Medulla oblongata (tissue), 1 donor: Measurements from ENCODE around the gene MDM2.
A peak's percentile ranks its signal among the peaks of the same experiment; 100 is the strongest.
"Not testable (repeated sequence)": the region's sequence is repeated elsewhere in the genome, so short reads cannot be mapped to it uniquely, and the experiment has no call there.

Experiments used
- DNase-seq: peaks from one replicate; pipeline ENCODE4 v3.0.0-alpha.2; 2015; ENCODE audit errors: extremely low spot score

Gene MDM2

GRCh38 chr12:68805592-68806120 lies 2.3 kb upstream of the MDM2 start:
- DNase-seq, result no peak

DNA sequence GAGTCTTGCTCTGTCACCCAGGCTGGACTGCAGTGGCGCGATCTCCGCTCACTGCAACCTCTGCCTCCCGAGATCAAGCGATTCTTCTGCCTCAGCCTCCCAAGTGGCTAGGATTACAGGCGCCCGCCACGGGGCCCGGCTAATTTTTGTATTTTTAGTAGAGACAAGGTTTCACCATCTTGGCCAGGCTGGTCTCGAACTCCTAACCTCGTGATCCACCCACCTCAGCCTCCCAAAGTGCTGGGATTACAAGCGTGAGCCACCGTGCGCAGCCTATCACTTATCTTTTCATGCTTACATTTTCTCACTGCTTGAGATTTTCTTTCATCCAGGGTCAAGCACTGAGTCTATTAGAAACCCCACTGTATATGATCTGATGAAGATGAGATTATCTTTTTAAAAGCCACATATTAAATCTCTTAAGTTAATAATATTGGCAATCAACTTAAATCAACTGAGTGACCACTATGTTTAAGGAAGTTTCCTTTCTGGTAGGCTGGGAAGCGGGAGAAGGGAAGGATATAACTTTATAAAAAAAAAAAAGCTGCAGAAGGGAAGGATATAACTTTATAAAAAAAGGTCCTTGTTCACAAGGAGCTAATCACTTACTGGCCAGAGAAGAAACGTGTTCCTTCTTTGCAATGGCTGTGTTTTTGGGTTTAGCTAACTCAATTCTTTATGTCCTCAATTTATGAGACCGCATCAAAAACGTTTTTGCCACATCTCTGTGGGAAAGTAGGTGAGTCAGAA lies 1.3 kb upstream of the MDM2 start:
- no peak for DNase-seq

- not testable (repeated sequence) for DNase-seq
These were observed 752 bp upstream of the MDM2 start for GRCh38 chr12:68807274-68807575.

GRCh38 chr12:68808388-68809189 lies 612 bp downstream of the MDM2 start:
- DNase-seq, result peak; percentile 83

- no peak for DNase-seq
These were observed 1.4 kb downstream of the MDM2 start for GRCh38 chr12:68809190-68810026.

GRCh38 chr12:68810027-68810389 lies 2.0 kb downstream of the MDM2 start:
- not testable (repeated sequence) for DNase-seq

- DNase-seq, result not testable (repeated sequence)
These were observed 3.6 kb downstream of the MDM2 start for GRCh38 chr12:68811573-68811972.

GRCh38 chr12:68812553-68813241 lies 4.7 kb downstream of the MDM2 start:
- DNase-seq, result no peak

- no peak for DNase-seq
These were observed 5.2 kb downstream of the MDM2 start for GRCh38 chr12:68813242-68813593.

GRCh38 chr12:68814490-68815231 lies 6.7 kb downstream of the MDM2 start:
- DNase-seq, result no peak

DNA sequence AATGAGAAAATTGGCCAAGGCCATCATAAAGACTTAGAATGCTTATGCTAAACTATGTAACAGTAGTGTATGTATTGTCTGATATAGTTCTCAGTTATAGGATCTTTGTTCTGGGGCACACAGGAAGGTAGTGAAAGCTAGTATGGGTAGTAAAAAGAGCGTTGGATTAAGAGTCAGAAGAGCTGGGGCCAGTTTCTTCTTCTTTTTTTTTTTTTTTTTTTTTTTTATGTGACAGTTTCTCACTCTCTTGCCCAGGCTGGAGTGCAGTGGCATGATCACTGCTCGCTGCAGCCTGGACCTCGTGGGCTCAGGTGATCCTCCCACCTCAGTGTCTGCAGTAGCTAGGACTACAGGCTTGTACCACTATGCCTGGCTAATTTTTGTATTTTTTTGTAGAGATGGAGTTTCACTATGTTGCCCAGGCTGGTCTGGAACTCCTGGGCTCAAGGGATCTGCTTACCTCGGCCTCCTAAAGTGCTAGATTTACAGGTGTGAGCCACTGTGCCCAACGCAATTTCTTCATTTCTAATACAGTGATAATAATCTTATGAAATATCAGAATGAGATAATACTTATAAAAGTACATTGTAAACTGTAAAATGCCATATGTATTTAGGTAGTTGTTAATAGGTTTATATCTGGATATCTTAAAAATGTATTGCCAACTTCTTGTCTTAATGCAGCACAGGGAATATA lies 7.4 kb downstream of the MDM2 start:
- DNase-seq, result no peak

DNA sequence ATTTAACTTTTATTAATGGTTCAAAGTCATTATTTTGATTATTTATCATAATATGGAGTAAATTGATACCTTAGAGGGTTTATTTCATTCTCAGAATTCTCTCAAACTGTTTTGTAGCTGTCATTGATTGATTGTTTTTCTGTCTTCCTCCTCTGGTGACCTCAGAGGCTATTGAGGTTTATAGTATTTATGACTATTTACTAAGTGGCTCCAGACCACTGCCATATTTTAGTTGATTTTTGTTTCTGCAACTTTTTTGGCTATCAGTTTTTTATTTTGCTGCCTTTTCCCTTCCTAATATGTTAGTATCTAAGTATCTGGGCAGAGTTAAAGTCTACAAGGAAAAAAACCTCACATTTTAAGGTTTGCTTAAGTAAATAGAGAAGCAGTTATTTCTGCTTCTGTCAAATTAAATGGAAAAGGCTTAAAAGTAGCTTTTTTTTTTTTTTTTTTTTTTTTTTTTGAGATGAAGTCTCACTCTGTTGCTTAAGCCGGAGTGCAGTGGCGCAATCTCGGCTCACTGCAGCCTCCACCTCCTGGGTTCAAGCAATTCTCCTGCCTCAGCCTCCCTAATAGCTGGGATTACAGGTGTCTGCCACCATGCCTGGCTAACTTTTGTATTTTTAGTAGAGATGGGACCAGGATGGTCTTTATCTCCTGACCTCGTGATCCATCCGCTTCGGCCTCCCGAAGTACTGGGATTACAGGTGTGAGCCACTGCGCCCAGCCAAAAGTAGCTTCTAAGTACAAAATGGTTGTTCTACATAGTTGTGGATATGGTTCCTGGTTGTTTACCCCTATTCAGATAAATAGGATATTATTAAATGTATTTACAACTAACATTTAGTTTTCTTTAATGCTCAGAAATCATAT lies 8.2 kb downstream of the MDM2 start:
- no peak for DNase-seq

- not testable (repeated sequence) for DNase-seq
These were observed 11.5 kb downstream of the MDM2 start for GRCh38 chr12:68819481-68819880.

- DNase-seq, result no peak
These were observed 13.6 kb downstream of the MDM2 start for GRCh38 chr12:68821357-68822188.

DNA sequence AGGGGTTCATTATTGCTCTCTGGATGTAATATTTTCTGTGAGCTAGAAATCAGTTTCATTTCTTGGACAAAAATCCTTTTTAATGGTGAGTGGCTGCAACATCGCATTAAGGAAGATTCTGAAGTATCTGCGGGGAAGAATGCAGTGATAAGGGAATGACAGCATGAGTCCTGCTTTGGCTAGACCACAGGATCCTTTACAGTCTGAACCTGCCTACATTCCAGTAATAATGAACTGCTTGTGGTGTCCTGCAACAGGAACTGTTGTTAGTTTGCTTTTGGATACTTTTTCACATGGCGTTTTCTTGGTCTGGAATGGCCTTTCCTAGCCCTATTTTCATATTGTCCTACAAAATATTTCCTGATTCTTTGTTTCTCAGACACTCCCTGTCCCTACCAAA lies 15.7 kb downstream of the MDM2 start:
- no peak for DNase-seq

DNA sequence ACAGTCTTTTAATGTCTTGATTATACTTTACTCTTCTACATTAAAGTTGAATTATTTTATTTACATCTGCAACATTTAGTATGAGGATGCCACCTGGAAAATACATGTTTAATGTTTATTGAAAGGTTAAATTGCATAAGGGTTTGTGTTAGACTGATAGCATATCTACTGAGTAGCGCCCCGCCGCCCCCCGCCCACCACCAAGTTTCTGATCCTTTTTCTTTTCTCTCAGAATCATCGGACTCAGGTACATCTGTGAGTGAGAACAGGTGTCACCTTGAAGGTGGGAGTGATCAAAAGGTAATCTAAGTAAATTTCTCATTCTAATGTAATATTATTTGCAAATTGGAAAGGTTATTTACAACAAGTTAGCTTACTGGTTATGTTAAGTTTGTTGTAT lies 16.2 kb downstream of the MDM2 start:
- DNase-seq, result no peak

- DNase-seq, result no peak
These were observed 16.7 kb downstream of the MDM2 start for GRCh38 chr12:68824597-68825250.
